Mesendoderm (in vitro differentiated cells): ENCODE data around the gene GPC4.
A peak's percentile ranks its signal among the peaks of the same experiment; 100 is the strongest.

Experiments
- DNase-seq: peaks from one replicate; pipeline ENCODE4 v3.0.0; 2013
- H2AK5ac ChIP-seq: 2 replicates; pipeline ENCODE4 v1.6.1; 2013; ENCODE audit warnings: low read length, inconsistent platforms
- H2BK120ac ChIP-seq: 2 replicates; pipeline ENCODE4 v1.6.1; 2013; ENCODE audit warnings: low read depth, mild to moderate bottlenecking, low read length, moderate library complexity, mixed read lengths
- H2BK15ac ChIP-seq: replicated peaks from 2 replicates; pipeline ENCODE4 v1.6.1; 2013; ENCODE audit warnings: low read depth, mild to moderate bottlenecking, moderate library complexity
- H2BK5ac ChIP-seq: 2 replicates; pipeline ENCODE4 v1.6.1; 2013; ENCODE audit warnings: low read length, inconsistent platforms
- H3K18ac ChIP-seq: 2 replicates; pipeline ENCODE4 v1.6.1; 2013; ENCODE audit warnings: mild to moderate bottlenecking, low read length, mixed read lengths
- H3K23ac ChIP-seq: one replicate; pipeline ENCODE4 v1.6.1; 2013; ENCODE audit warnings: low read length
- H3K27ac ChIP-seq: 2 replicates; pipeline ENCODE4 v1.5.1; 2013; ENCODE audit warnings: low read depth, mild to moderate bottlenecking, inconsistent platforms, low read length, moderate library complexity
- H3K27me3 ChIP-seq: 2 replicates; pipeline ENCODE4 v1.6.1; 2013; ENCODE audit warnings: low read length, control low read depth, mild to moderate bottlenecking, inconsistent platforms; ENCODE audit not compliant: insufficient read depth, poor library complexity
- H3K36me3 ChIP-seq: 2 replicates; pipeline ENCODE4 v1.6.1; 2013; ENCODE audit warnings: low read length, inconsistent platforms; ENCODE audit not compliant: control insufficient read depth, insufficient read depth
- H3K4ac ChIP-seq: one replicate; pipeline ENCODE4 v1.6.1; 2013; ENCODE audit warnings: low read depth, mild to moderate bottlenecking, low read length, moderate library complexity
- H3K4me1 ChIP-seq: 2 replicates; pipeline ENCODE4 v1.6.1; 2013; ENCODE audit warnings: low read depth, low read length, inconsistent platforms; ENCODE audit not compliant: control insufficient read depth
- H3K4me2 ChIP-seq: 2 replicates; pipeline ENCODE4 v1.6.1; 2013; ENCODE audit warnings: low read length
- H3K4me3 ChIP-seq: 2 replicates; pipeline ENCODE4 v1.5.1; 2013; ENCODE audit warnings: mild to moderate bottlenecking, low read length
- H3K56ac ChIP-seq: one replicate; pipeline ENCODE4 v1.6.1; 2013; ENCODE audit warnings: low read length
- H3K79me1 ChIP-seq: 2 replicates; pipeline ENCODE4 v1.6.1; 2013; ENCODE audit warnings: low read length, inconsistent platforms
- H3K79me2 ChIP-seq: 2 replicates; pipeline ENCODE4 v1.6.1; 2013; ENCODE audit warnings: mild to moderate bottlenecking, low read length; ENCODE audit not compliant: control insufficient read depth, insufficient read depth
- H3K9ac ChIP-seq: 2 replicates; pipeline ENCODE4 v1.6.1; 2013; ENCODE audit warnings: low read length, inconsistent platforms
- H4K5ac ChIP-seq: one replicate; pipeline ENCODE4 v1.6.1; 2013; ENCODE audit warnings: low read length
- H4K8ac ChIP-seq: one replicate; pipeline ENCODE4 v1.6.1; 2013; ENCODE audit warnings: low read depth, mild to moderate bottlenecking, control low read depth, low read length, moderate library complexity
- WGBS: extraction: QIAGEN DNeasy Blood & Tissue Kit; methylation state at CpG from one replicate; pipeline ENCODE4 v1.1.7; 2013; ENCODE audit warnings: low lambda C conversion rate, missing lambda C conversion rate; ENCODE audit not compliant: insufficient coverage; ENCODE audit errors: extremely low coverage; 5-methylcytosine and 5-hydroxymethylcytosine counted together

Gene GPC4

GRCh38 chrX:133399411-133399810, 15.9 kb downstream of the GPC4 start:
- H3K4ac ChIP-seq, result no peak overlapping the region
- DNase-seq, result peak; percentile 55
- no peak overlapping the region for H2BK5ac ChIP-seq
- no peak overlapping the region for H3K27ac ChIP-seq
- no peak overlapping the region for H3K18ac ChIP-seq
- H3K27me3 ChIP-seq, result no peaks in the 10 kb centered on the region
- H3K36me3 ChIP-seq, result no peaks in the 10 kb centered on the region
- H4K5ac ChIP-seq, result no peak overlapping the region
- no CpG with 5 or more reads among the region's 3 CpGs for WGBS
- no peak overlapping the region for H4K8ac ChIP-seq
- no peak overlapping the region for H3K56ac ChIP-seq
- no peak overlapping the region for H2AK5ac ChIP-seq
- H3K79me1 ChIP-seq, result no peaks in the 10 kb centered on the region
- peaks cover 65% of the 10 kb centered on the region for H3K79me2 ChIP-seq
- no peak overlapping the region for H3K23ac ChIP-seq
- H3K9ac ChIP-seq, result no peak overlapping the region
- H3K4me1 ChIP-seq, result no peaks in the 10 kb centered on the region
- H3K4me2 ChIP-seq, result no peak overlapping the region
- H3K4me3 ChIP-seq, result no peak overlapping the region
- H2BK15ac ChIP-seq, result no peak overlapping the region
- H2BK120ac ChIP-seq, result no peak overlapping the region

DNA sequence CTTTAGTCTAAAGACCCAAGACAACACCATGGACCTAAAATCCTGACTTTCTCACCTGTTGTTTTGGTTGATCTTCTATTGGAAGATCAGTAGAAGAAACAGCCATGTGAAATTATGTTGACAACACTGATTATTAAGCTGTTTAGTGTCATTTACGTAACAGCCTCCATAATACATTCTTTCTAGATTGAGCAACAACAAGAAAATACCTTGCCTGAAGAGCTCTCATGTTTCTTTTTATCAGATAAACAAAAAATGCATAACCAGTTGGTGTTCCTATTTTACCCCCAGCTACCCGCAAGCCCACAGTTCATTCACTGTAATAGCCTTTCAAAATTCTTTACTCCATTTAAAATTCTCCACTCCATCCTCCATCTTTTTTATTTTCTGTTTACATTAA, 20.5 kb downstream of the GPC4 start:
- Histone ChIP-seq H4K5ac (no peak overlapping the region), H3K79me2 (peaks cover 68% of the 10 kb centered on the region), H3K4me3 (no peak overlapping the region), H3K27me3 (no peaks in the 10 kb centered on the region), H2AK5ac (no peak overlapping the region), H3K36me3 (no peaks in the 10 kb centered on the region), H3K18ac (no peak overlapping the region), H4K8ac (no peak overlapping the region), H3K4me1 (peaks cover 2% of the 10 kb centered on the region), H2BK5ac (no peak overlapping the region), H3K4me2 (no peak overlapping the region), H3K23ac (no peak overlapping the region), H3K79me1 (no peaks in the 10 kb centered on the region), H2BK15ac (no peak overlapping the region), H3K56ac (no peak overlapping the region), H2BK120ac (no peak overlapping the region), H3K4ac (no peak overlapping the region), H3K27ac (no peak overlapping the region), H3K9ac (no peak overlapping the region)
- WGBS, result no CpG with 5 or more reads among the region's 2 CpGs
- no peak for DNase-seq

GRCh38 chrX:133392671-133393070, 22.6 kb downstream of the GPC4 start:
- Histone ChIP-seq H2BK120ac (no peak overlapping the region), H3K4me1 (peaks cover 2% of the 10 kb centered on the region), H2BK5ac (no peak overlapping the region), H3K4ac (no peak overlapping the region), H3K27me3 (no peaks in the 10 kb centered on the region), H4K5ac (no peak overlapping the region), H3K18ac (no peak overlapping the region), H3K4me3 (no peak overlapping the region), H2BK15ac (no peak overlapping the region), H3K4me2 (no peak overlapping the region), H3K79me1 (no peaks in the 10 kb centered on the region), H3K9ac (no peak overlapping the region), H3K79me2 (peaks cover 65% of the 10 kb centered on the region), H3K23ac (no peak overlapping the region), H3K36me3 (no peaks in the 10 kb centered on the region), H4K8ac (no peak overlapping the region), H2AK5ac (no peak overlapping the region), H3K56ac (no peak overlapping the region), H3K27ac (no peak overlapping the region)
- DNase-seq, result no peak
- WGBS, result no CpG with 5 or more reads among the region's 8 CpGs

DNA sequence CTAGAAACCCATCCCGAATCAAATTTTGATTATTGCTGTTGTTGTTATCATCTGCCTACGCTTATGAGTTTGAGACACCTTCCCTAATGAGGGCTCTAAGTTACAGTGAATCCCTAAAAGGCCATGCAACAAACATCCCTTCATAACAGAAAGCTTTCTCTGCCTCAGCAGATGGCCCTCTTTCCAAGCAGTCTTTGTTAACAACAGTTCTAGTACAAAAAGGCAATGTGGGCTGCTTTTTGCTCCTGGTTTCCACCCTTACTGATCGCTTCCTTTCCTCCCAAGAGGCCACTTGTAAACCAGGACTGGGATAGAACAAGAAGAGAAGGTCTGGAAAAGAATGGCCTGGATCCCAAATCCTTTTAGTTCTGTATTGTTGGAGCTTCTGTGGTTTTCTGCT, 24.2 kb downstream of the GPC4 start:
- Histone ChIP-seq H3K4me3 (no peak overlapping the region), H4K5ac (no peak overlapping the region), H3K27ac (no peak overlapping the region), H2BK120ac (no peak overlapping the region), H3K4ac (no peak overlapping the region), H3K4me1 (peaks cover 2% of the 10 kb centered on the region), H3K79me1 (no peaks in the 10 kb centered on the region), H3K79me2 (peaks cover 60% of the 10 kb centered on the region), H3K56ac (no peak overlapping the region), H3K23ac (no peak overlapping the region), H3K18ac (no peak overlapping the region), H3K9ac (no peak overlapping the region), H2BK5ac (no peak overlapping the region), H4K8ac (no peak overlapping the region), H2BK15ac (no peak overlapping the region), H3K4me2 (no peak overlapping the region), H3K27me3 (no peaks in the 10 kb centered on the region), H2AK5ac (no peak overlapping the region), H3K36me3 (no peaks in the 10 kb centered on the region)
- no CpG with 5 or more reads among the region's 3 CpGs for WGBS
- no peak for DNase-seq

DNA sequence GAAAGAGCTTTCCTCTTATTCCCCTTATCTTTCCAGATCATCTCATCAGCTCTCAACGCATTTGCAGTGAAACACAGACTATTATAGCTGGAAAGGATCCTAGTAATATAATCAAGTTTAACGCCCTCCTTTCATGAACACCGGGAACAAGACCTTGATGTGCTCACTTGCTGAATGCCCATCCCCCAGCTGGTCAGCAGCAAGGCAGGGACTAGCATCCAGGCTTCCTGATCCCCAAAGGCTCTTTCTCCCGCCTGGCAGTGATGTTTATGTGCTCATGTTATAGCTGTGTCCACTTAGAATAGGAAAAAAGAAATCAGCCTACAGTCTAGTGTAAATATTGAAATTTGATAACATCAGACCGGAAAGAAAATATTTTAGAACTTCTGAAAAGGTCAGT, 24.6 kb downstream of the GPC4 start:
- Histone ChIP-seq H4K8ac (no peak overlapping the region), H3K79me2 (peaks cover 61% of the 10 kb centered on the region), H4K5ac (no peak overlapping the region), H2BK5ac (no peak overlapping the region), H3K4me2 (no peak overlapping the region), H2BK15ac (no peak overlapping the region), H3K79me1 (no peaks in the 10 kb centered on the region), H3K56ac (no peak overlapping the region), H2BK120ac (no peak overlapping the region), H3K27me3 (no peaks in the 10 kb centered on the region), H3K4me3 (no peak overlapping the region), H3K36me3 (no peaks in the 10 kb centered on the region), H3K4ac (no peak overlapping the region), H3K9ac (no peak overlapping the region), H2AK5ac (no peak overlapping the region), H3K23ac (no peak overlapping the region), H3K18ac (no peak overlapping the region), H3K4me1 (peaks cover 2% of the 10 kb centered on the region), H3K27ac (no peak overlapping the region)
- DNase-seq, result no peak
- no CpG with 5 or more reads among the region's 5 CpGs for WGBS

GRCh38 chrX:133389975-133390374, 25.3 kb downstream of the GPC4 start:
- Histone ChIP-seq H3K23ac (no peak overlapping the region), H3K9ac (no peak overlapping the region), H3K4me1 (peaks cover 2% of the 10 kb centered on the region), H3K4me3 (no peak overlapping the region), H3K79me2 (peaks cover 65% of the 10 kb centered on the region), H4K5ac (no peak overlapping the region), H4K8ac (no peak overlapping the region), H3K4ac (no peak overlapping the region), H2AK5ac (no peak overlapping the region), H3K18ac (no peak overlapping the region), H3K27me3 (no peaks in the 10 kb centered on the region), H3K56ac (no peak overlapping the region), H2BK15ac (no peak overlapping the region), H3K79me1 (no peaks in the 10 kb centered on the region), H2BK120ac (no peak overlapping the region), H3K4me2 (no peak overlapping the region), H3K36me3 (no peaks in the 10 kb centered on the region), H2BK5ac (no peak overlapping the region), H3K27ac (no peak overlapping the region)
- DNase-seq, result no peak
- WGBS, result no CpG with 5 or more reads among the region's 6 CpGs
